Astrocyte (in vitro differentiated cells and primary cell): ENCODE data around the gene CCDC57.

Source experiments
- EZH2 ChIP-seq: IDR thresholded peaks from 2 replicates; pipeline ENCODE4 v1.6.1; 2012; ENCODE audit warnings: mild to moderate bottlenecking, low read length, inconsistent platforms; ENCODE audit not compliant: insufficient read depth
- TF ChIP-seq, protein P1 (sequence below): IDR thresholded peaks from 2 replicates; pipeline ENCODE4 v1.5.1; 2011; ENCODE audit warnings: low read depth, mild to moderate bottlenecking, inconsistent platforms, low read length, moderate library complexity; ENCODE audit not compliant: insufficient read depth

DNA sequence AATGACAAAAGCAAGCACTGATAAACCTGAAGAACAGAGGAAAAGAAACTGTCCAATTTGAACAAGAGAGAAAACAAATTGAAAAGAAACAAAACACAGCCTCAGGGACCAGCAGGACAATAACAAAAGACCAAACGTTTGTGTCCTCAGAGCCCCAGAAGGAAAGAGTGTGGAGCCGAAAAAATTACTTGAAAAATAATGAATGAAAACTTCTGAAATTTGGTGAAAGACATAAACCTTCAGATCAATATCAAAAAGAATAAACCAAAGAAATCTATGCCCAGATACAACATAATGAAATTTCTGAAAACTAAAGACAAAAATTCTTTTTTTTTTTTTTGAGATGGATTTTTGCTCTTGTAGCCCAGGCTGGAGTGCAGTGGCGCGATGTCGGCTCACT lies 45.6 kb downstream of the CCDC57 start:
- TF ChIP-seq, protein P1, sequence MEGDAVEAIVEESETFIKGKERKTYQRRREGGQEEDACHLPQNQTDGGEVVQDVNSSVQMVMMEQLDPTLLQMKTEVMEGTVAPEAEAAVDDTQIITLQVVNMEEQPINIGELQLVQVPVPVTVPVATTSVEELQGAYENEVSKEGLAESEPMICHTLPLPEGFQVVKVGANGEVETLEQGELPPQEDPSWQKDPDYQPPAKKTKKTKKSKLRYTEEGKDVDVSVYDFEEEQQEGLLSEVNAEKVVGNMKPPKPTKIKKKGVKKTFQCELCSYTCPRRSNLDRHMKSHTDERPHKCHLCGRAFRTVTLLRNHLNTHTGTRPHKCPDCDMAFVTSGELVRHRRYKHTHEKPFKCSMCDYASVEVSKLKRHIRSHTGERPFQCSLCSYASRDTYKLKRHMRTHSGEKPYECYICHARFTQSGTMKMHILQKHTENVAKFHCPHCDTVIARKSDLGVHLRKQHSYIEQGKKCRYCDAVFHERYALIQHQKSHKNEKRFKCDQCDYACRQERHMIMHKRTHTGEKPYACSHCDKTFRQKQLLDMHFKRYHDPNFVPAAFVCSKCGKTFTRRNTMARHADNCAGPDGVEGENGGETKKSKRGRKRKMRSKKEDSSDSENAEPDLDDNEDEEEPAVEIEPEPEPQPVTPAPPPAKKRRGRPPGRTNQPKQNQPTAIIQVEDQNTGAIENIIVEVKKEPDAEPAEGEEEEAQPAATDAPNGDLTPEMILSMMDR = no peak
- TF ChIP-seq EZH2 = no peak
